ENCODE results near the gene CLTB.
A peak's percentile ranks its signal among the peaks of the same experiment; 100 is the strongest.

CLTB gene

DNA sequence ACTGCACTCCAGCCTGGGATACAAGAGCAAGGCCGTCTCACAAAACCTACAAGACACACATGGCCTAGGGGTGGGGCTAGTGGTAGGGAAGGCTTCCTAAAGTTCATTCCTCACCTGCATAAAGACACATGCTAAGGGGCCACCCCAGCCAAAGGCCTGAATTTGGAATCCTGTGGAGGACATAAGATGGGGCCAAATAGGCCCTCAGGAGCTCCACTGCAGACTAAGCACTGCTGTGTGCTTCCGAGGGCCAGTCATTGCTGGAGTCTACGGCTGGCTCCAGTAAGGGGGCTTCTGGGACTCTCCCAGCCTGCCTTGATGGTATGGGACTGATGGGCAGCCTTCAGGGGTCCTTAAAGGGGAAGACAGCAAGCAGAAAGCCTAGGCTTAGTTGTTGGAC is 33.6 kb downstream of the CLTB start:
- H3K4me3 ChIP-seq (ENCODE audit: low read depth, low read length): no peak overlapping the region
- H3K4me2 ChIP-seq (ENCODE audit: low read length): no peak overlapping the region
- peaks cover 6% of the 10 kb centered on the region for H3K4me1 ChIP-seq
- TF ChIP-seq, protein P1, sequence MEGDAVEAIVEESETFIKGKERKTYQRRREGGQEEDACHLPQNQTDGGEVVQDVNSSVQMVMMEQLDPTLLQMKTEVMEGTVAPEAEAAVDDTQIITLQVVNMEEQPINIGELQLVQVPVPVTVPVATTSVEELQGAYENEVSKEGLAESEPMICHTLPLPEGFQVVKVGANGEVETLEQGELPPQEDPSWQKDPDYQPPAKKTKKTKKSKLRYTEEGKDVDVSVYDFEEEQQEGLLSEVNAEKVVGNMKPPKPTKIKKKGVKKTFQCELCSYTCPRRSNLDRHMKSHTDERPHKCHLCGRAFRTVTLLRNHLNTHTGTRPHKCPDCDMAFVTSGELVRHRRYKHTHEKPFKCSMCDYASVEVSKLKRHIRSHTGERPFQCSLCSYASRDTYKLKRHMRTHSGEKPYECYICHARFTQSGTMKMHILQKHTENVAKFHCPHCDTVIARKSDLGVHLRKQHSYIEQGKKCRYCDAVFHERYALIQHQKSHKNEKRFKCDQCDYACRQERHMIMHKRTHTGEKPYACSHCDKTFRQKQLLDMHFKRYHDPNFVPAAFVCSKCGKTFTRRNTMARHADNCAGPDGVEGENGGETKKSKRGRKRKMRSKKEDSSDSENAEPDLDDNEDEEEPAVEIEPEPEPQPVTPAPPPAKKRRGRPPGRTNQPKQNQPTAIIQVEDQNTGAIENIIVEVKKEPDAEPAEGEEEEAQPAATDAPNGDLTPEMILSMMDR (IDR thresholded peaks at IDR 0.05): no peak
- H3K9ac ChIP-seq: no peak overlapping the region
- no peaks in the 10 kb centered on the region for H3K36me3 ChIP-seq (ENCODE audit: control insufficient read depth, insufficient read depth, low read length)
- H2AFZ ChIP-seq: no peak overlapping the region
- H3K27ac ChIP-seq: no peak overlapping the region
- H3K79me2 ChIP-seq: peaks cover 3% of the 10 kb centered on the region
- H3K27me3 ChIP-seq (ENCODE audit: control insufficient read depth, insufficient read depth, low read length): no peaks in the 10 kb centered on the region
- no peaks in the 10 kb centered on the region for H3K9me3 ChIP-seq (ENCODE audit: control insufficient read depth, low read length)

DNA sequence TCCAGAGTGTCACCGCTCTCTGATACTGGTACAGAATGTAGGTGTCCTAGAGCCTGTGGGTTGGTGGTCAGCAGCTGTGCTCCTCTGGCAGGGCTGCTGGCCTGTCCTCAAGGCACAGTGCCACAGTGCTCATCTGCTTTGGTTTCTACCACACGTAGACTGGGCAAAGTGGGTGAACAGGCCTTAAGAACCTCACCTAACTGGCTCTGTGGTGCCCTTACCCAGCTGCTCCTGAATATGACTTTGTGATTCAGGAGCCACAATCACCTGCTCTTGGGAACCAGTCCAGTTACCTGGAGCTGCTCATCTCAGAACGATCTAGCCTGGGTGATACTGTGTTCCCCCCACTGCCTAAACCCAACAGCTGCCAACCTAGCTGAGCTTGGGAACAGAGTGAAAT is 34.4 kb downstream of the CLTB start:
- Histone ChIP-seq H3K4me2 (ENCODE audit: low read length) (no peak overlapping the region), H2AFZ (no peak overlapping the region), H3K36me3 (ENCODE audit: control insufficient read depth, insufficient read depth, low read length) (no peaks in the 10 kb centered on the region), H3K4me1 (no peaks in the 10 kb centered on the region), H3K27ac (no peak overlapping the region), H3K4me3 (ENCODE audit: low read depth, low read length) (no peak overlapping the region), H3K27me3 (ENCODE audit: control insufficient read depth, insufficient read depth, low read length) (no peaks in the 10 kb centered on the region), H3K9ac (no peak overlapping the region), H3K9me3 (ENCODE audit: control insufficient read depth, low read length) (no peaks in the 10 kb centered on the region), H3K79me2 (no peaks in the 10 kb centered on the region)
- TF ChIP-seq, protein P1 (IDR thresholded peaks at IDR 0.05): no peak

DNA sequence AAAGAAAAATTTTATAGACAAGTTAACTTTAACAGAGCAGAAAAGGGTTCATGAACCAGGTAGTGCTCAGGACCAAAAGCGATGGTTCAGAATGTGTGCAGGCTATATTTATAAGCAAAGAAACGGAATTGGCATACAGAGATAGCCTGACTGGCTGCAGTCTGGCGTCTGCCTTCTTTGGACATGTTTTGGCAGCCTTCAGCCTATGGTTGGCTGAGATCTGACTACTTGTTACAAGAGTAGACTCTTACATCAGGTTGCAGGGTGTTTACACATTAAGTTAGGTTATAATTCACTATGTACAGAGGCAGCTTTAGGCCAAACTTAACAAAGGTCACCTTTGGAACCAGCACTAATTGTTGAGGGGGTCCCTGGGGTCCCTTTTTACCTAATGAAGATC is 34.9 kb downstream of the CLTB start:
- no peak overlapping the region for H3K27ac ChIP-seq
- no peak overlapping the region for H2AFZ ChIP-seq
- no peak overlapping the region for H3K9ac ChIP-seq
- H3K4me1 ChIP-seq: no peaks in the 10 kb centered on the region
- no peaks in the 10 kb centered on the region for H3K9me3 ChIP-seq (ENCODE audit: control insufficient read depth, low read length)
- no peaks in the 10 kb centered on the region for H3K79me2 ChIP-seq
- no peaks in the 10 kb centered on the region for H3K27me3 ChIP-seq (ENCODE audit: control insufficient read depth, insufficient read depth, low read length)
- no peaks in the 10 kb centered on the region for H3K36me3 ChIP-seq (ENCODE audit: control insufficient read depth, insufficient read depth, low read length)
- TF ChIP-seq, protein P1 (IDR thresholded peaks at IDR 0.05): no peak
- H3K4me2 ChIP-seq (ENCODE audit: low read length): no peak overlapping the region
- H3K4me3 ChIP-seq (ENCODE audit: low read depth, low read length): no peak overlapping the region

DNA sequence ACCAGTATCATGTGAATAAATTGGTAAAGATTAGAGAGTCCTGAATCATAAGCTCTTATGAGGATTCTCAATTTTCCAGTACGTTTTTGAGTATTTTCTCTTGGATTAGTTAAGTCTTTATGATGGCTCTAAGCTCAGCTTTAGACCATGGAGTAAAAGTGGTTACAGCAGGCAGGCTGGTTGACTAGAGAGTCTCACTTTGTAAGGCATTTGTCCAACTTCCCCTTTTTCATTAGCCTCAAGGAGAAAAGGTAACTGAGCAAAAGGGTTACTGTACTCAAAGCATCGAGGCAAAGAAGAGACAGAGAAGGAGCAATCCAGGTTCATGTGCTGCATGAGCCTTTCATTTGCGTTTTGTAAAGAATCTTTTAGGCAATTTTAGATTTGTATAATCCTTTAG is 36.5 kb downstream of the CLTB start:
- Histone ChIP-seq H3K4me3 (ENCODE audit: low read depth, low read length) (no peak overlapping the region), H2AFZ (no peak overlapping the region), H3K9ac (no peak overlapping the region), H3K4me2 (ENCODE audit: low read length) (no peak overlapping the region), H3K9me3 (ENCODE audit: control insufficient read depth, low read length) (no peaks in the 10 kb centered on the region), H3K36me3 (ENCODE audit: control insufficient read depth, insufficient read depth, low read length) (no peaks in the 10 kb centered on the region), H3K79me2 (no peaks in the 10 kb centered on the region), H3K27ac (no peak overlapping the region), H3K4me1 (no peaks in the 10 kb centered on the region), H3K27me3 (ENCODE audit: control insufficient read depth, insufficient read depth, low read length) (no peaks in the 10 kb centered on the region)
- TF ChIP-seq, protein P1 (IDR thresholded peaks at IDR 0.05): no peak

DNA sequence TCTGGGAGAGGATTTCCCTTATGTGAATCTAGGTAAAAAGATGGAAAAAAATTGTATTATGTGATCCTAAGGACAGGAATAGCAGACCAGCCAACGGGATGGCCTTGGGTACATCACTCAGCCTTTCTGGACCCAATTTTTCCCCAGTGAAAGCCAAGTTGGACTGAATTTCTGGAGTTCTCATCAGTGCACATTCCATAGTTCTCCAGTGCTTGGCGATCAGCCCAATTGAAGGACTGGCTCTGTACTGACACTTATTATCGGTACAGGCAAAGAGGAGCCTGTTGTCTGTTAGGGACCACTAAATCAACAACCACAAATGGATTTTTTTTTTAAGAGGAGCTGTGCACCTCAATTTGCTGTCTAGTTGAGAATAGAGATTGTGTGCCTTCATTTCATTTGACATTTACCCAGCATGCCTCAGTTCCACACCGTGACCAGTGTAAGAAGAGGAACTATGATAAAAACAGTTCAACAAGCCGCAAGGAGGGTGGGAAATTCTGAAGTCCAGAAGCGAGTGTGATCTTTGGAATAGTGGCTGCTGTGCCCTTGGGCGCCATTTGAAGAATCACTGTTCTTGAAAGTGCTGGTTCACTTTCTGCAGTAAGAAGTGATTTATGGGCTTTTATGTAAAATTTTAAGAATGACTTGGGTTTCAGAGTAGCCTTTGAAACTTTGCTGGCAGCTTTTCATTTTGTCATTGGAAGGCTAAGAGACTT is 43.1 kb downstream of the CLTB start:
- Histone ChIP-seq H3K79me2 (no peaks in the 10 kb centered on the region), H2AFZ (no peak overlapping the region), H3K36me3 (ENCODE audit: control insufficient read depth, insufficient read depth, low read length) (no peaks in the 10 kb centered on the region), H3K4me2 (ENCODE audit: low read length) (peak overlapping the region; percentile 42), H3K9me3 (ENCODE audit: control insufficient read depth, low read length) (no peaks in the 10 kb centered on the region), H3K27ac (no peak overlapping the region), H3K4me3 (ENCODE audit: low read depth, low read length) (peak overlapping the region; percentile 0), H3K27me3 (ENCODE audit: control insufficient read depth, insufficient read depth, low read length) (no peaks in the 10 kb centered on the region), H3K4me1 (no peaks in the 10 kb centered on the region), H3K9ac (no peak overlapping the region)
- TF ChIP-seq, protein P1 (IDR thresholded peaks at IDR 0.05): no peak
